ENCODE results near the gene TDP1.

GRCh38 chr14:89922031-89922907, 33.5 kb upstream of the TDP1 start:
- TF ChIP-seq POLR2A (IDR thresholded peaks at IDR 0.05) (no peak), CTCF (IDR thresholded peaks at IDR 0.05) (no peak)

All from vagina (tissue), 2 donors.